GM19193 (cell line): ENCODE data around the gene ELMO1.

Source experiments
- POLR2A ChIP-seq: IDR thresholded peaks from 4 replicates; pipeline ENCODE4 v1.6.1; 2011; ENCODE audit not compliant: insufficient read depth, insufficient read length; ENCODE audit errors: extremely low read depth

The ELMO1 gene

GRCh38 chr7:37201876-37202198 is 246.8 kb downstream of the ELMO1 start:
- TF ChIP-seq POLR2A, result no peak

- no peak for TF ChIP-seq POLR2A
Measured at GRCh38 chr7:37201003-37201875, 247.4 kb downstream of the ELMO1 start.

- no peak for TF ChIP-seq POLR2A
Measured at GRCh38 chr7:37198906-37199485, 249.7 kb downstream of the ELMO1 start.

- TF ChIP-seq POLR2A, result no peak
Measured at GRCh38 chr7:37198041-37198905, 250.4 kb downstream of the ELMO1 start.

- no peak for TF ChIP-seq POLR2A
Measured at GRCh38 chr7:37197108-37197507, 251.6 kb downstream of the ELMO1 start.

GRCh38 chr7:37196676-37197075 is 252.0 kb downstream of the ELMO1 start:
- TF ChIP-seq POLR2A, result no peak

GRCh38 chr7:37195388-37195787 is 253.3 kb downstream of the ELMO1 start:
- TF ChIP-seq POLR2A, result no peak

- no peak for TF ChIP-seq POLR2A
Measured at GRCh38 chr7:37194943-37195342, 253.7 kb downstream of the ELMO1 start.

- TF ChIP-seq POLR2A, result no peak
Measured at GRCh38 chr7:37193775-37194135, 254.9 kb downstream of the ELMO1 start.

GRCh38 chr7:37193087-37193774 is 255.4 kb downstream of the ELMO1 start:
- no peak for TF ChIP-seq POLR2A

- no peak for TF ChIP-seq POLR2A
Measured at GRCh38 chr7:37191797-37192196, 256.9 kb downstream of the ELMO1 start.

GRCh38 chr7:37187179-37187578 is 261.5 kb downstream of the ELMO1 start:
- TF ChIP-seq POLR2A, result no peak

- no peak for TF ChIP-seq POLR2A
Measured at GRCh38 chr7:37186753-37187152, 261.9 kb downstream of the ELMO1 start.

- no peak for TF ChIP-seq POLR2A
Measured at GRCh38 chr7:37181550-37181932, 267.1 kb downstream of the ELMO1 start.
